ENCODE data around the gene LRRK1.

Gene LRRK1, protein sequence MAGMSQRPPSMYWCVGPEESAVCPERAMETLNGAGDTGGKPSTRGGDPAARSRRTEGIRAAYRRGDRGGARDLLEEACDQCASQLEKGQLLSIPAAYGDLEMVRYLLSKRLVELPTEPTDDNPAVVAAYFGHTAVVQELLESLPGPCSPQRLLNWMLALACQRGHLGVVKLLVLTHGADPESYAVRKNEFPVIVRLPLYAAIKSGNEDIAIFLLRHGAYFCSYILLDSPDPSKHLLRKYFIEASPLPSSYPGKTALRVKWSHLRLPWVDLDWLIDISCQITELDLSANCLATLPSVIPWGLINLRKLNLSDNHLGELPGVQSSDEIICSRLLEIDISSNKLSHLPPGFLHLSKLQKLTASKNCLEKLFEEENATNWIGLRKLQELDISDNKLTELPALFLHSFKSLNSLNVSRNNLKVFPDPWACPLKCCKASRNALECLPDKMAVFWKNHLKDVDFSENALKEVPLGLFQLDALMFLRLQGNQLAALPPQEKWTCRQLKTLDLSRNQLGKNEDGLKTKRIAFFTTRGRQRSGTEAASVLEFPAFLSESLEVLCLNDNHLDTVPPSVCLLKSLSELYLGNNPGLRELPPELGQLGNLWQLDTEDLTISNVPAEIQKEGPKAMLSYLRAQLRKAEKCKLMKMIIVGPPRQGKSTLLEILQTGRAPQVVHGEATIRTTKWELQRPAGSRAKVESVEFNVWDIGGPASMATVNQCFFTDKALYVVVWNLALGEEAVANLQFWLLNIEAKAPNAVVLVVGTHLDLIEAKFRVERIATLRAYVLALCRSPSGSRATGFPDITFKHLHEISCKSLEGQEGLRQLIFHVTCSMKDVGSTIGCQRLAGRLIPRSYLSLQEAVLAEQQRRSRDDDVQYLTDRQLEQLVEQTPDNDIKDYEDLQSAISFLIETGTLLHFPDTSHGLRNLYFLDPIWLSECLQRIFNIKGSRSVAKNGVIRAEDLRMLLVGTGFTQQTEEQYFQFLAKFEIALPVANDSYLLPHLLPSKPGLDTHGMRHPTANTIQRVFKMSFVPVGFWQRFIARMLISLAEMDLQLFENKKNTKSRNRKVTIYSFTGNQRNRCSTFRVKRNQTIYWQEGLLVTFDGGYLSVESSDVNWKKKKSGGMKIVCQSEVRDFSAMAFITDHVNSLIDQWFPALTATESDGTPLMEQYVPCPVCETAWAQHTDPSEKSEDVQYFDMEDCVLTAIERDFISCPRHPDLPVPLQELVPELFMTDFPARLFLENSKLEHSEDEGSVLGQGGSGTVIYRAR (N-terminal part only)

GRCh38 chr15:100918690-100919480, at the start of gene LRRK1:
LRRK1 (plus strand) TSS chr15:100919357; CDS start chr15:100924633, 5,276 bp downstream.
- no peak for FAIRE-seq

DNA sequence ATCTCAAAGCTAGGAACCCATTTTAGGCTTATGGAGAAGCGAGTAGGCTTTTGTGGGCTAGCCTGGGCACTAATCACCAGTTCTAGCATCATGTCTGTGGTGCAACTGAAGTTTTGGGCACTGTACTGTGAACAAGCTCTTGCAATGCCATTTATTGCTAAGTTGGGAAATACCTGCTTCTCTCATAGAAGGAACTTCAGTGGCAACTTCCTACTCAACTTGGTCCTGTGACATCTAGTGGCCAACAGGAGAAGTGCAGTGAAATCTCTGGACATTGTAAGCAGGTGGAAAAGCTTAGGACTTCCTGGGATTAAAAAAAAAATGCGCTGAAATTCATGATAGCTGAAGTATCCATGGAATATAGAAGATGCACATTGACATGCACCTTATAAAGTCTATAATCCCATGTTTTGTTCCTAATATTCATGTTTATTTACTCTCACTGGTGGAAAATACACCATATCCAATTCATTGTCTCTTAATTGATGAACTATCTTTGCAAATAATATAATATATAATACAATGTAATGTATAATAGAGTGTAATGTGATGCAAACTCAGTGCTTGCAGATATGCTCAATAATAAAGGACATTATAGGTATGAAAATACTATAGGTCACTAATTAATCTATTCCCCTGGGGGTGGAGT, 46.0 kb upstream of the LRRK1 start:
- no peak for FAIRE-seq

DNA sequence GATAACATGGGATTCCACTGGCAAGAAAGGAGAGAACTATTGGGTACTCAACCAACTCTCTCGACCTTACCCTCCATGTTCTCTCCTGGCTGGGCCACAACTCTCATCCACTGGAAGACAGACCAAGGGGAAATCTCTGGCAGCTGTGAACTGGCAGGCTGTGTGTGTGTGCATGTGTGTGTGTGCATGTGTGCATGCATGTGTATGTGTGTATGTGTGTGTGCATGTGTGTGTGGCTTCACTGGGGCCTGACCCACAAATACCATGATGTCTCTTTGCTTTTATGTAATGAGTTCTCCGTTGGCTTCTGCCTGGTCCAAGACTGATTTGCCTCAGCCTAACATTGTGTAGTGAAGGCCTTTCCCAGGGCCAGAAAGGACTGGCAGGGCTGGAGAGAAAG, 43.7 kb upstream of the LRRK1 start:
- no peak for FAIRE-seq

DNA sequence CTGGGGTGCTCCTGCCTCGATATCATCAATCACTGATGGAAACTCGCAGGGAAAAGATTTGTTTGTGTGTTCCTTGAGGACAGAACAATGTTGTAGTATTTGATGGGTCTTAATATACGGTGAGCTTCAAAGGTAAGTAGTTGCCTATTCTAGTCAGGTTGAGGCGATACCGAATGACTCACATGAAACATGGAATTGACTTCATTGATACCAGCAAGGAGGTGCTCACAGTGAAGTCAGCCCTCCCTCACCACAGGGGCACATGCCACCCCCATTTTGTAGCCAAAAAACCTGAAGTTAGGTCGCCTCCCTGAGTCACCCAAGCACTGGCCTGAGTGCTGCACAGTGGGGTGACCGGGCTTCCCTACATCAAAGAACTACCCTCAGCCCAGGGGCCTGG, 43.2 kb upstream of the LRRK1 start:
- FAIRE-seq = no peak

DNA sequence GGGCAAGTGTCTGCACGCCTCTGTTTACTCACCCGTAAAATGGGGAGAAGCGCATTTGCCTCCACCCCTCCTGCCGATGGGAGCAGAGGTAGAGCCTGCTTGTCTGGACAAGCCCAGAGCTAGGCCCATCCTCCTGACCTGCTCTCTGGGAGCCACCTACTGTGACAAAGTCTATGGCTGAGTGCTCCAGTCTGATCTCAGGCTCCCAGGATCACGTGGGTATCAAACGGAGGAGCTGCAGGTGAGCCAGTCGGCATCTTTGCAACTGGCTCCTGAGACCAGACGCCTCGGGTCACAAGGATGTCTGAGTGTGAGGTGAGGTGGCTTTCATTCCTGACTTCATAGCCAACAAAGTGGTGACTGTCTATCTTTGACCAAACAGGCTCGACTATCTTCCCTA, 41.6 kb upstream of the LRRK1 start:
- no peak for FAIRE-seq

- FAIRE-seq = no peak
Observed at GRCh38 chr15:100878130-100878529, 41.0 kb upstream of the LRRK1 start.

GRCh38 chr15:100878648-100879047, 40.5 kb upstream of the LRRK1 start:
- no peak for FAIRE-seq

- no peak for FAIRE-seq
Observed at GRCh38 chr15:100879061-100879463, 40.1 kb upstream of the LRRK1 start.

DNA sequence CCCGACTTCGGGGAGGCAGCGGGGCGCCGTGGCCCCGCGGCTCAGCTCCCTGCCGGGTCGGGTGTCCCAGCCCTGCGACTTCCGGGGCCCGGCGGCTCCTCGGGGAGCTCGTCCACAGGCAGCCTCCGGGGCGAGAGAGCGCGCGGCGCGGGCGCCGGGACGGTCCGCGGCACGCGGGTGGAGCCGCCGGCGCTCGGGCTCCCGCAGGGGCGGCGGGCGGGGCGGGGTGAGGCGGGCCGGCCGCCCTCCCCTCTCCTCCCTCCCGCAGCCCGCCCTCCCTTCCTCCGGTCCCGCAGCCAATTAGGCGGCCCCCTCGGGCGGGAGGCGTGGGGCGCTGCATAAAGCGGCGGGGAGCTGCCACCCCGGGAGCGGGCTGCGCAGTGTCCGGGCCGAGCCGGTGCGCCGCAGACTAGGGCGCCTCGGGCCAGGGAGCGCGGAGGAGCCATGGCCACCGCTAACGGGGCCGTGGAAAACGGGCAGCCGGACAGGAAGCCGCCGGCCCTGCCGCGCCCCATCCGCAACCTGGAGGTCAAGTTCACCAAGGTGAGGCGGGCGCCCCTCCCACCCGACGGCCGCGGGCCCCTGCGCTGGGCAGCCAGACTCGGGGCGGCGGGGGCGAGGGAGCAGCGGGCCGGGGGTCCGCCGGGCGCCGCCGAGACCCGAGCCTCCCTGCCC, 39.6 kb upstream of the LRRK1 start, which contains the start of gene ALDH1A3:
ALDH1A3 (plus strand) TSS at position 368 of the 675 bp plus-strand sequence; CDS start at position 445, 77 bp downstream.
- no peak for FAIRE-seq

GRCh38 chr15:100880139-100880896, 38.8 kb upstream of the LRRK1 start:
- FAIRE-seq = no peak

DNA sequence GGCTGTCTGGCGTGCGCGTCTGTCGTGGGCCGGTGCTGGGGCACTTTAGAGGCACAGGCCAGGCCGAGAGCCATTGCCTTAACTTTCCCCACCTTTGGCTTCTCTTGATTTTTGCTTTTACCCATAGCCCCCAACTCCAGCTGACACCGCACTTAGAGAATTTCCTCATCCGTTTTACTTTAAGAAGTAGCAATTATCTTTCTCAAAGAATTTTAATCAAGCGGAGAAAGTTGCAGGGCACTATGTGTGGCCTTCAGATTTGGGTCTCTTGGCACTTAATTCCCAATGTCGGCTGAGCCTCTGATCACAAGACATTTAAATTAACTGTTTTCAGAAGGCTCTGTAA, 38.3 kb upstream of the LRRK1 start:
- FAIRE-seq = no peak

GRCh38 chr15:100881573-100882336, 37.4 kb upstream of the LRRK1 start:
- no peak for FAIRE-seq

GRCh38 chr15:100885116-100885515, 34.0 kb upstream of the LRRK1 start:
- FAIRE-seq = no peak

- no peak for FAIRE-seq
Observed at GRCh38 chr15:100885811-100886210, 33.3 kb upstream of the LRRK1 start.

- FAIRE-seq = no peak
Observed at GRCh38 chr15:100887211-100887913, 31.8 kb upstream of the LRRK1 start.

- FAIRE-seq = no peak
Observed at GRCh38 chr15:100889385-100890050, 29.6 kb upstream of the LRRK1 start.

- FAIRE-seq = no peak
Observed at GRCh38 chr15:100890051-100890720, 29.0 kb upstream of the LRRK1 start.

- no peak for FAIRE-seq
Observed at GRCh38 chr15:100890850-100891249, 28.3 kb upstream of the LRRK1 start.

Measured in colon (tissue), 2 donors.